Gastroesophageal sphincter (tissue), 4 donors: ENCODE results near the gene SLC25A33. TPM values are rescaled to one million over a fixed set of nuclear protein-coding genes. Genes with fewer than 3 reads are reported as not detected.

Experiments used
- ATAC-seq: fragments of 150-250 bp; one replicate; pipeline ENCODE4 v1.9.1; 2016; ENCODE audit warnings: mild to moderate bottlenecking, moderate library complexity
- H3K27ac ChIP-seq, 4 donors: fragments of 200-600 bp; sonication (generic) in 3 of 4; 1 replicate in 3 of 4; 2 replicates in 1 of 4; pipeline ENCODE4 v1.5.1; 2016 to 2019
- H3K27me3 ChIP-seq: fragments of 200-600 bp; sonication (generic); one replicate; pipeline ENCODE4 v1.5.1; 2019
- H3K36me3 ChIP-seq, 2 donors: fragments of 200-600 bp; sonication (generic); one replicate each; pipeline ENCODE4 v1.5.1; 2019; ENCODE audit warnings: control low read depth in 1 of 2
- H3K4me1 ChIP-seq, 3 donors: fragments of 200-600 bp; sonication (generic); 1 replicate in 2 of 3; 2 replicates in 1 of 3; pipeline ENCODE4 v1.5.1; 2016 to 2019; ENCODE audit warnings: control low read depth in 2 of 3
- H3K4me3 ChIP-seq, 2 donors: fragments of 200-600 bp; sonication (generic); one replicate each; pipeline ENCODE4 v1.5.1; 2019; ENCODE audit warnings: mild to moderate bottlenecking in 1 of 2, moderate library complexity in 1 of 2
- H3K9me3 ChIP-seq, 3 donors: fragments of 200-600 bp; sonication (generic); one replicate each; pipeline ENCODE4 v1.5.1; 2017 to 2019; ENCODE audit warnings: control low read depth in 2 of 3
- EP300 ChIP-seq: sonication (generic); formaldehyde crosslinking; IDR thresholded peaks from one replicate; pipeline ENCODE4 v1.6.1; 2017; ENCODE audit warnings: antibody characterized with exemption, mild to moderate bottlenecking
- POLR2A ChIP-seq, 2 donors: fragments of 450-650 bp; IDR thresholded peaks; one replicate each; pipeline ENCODE4 v1.6.1; 2017; ENCODE audit warnings: antibody characterized with exemption in 2 of 2, mild to moderate bottlenecking in 2 of 2, moderate library complexity in 1 of 2
- POLR2AphosphoS5 ChIP-seq: sonication (generic); formaldehyde crosslinking; IDR thresholded peaks from one replicate; pipeline ENCODE4 v1.6.1; 2017; ENCODE audit warnings: antibody characterized with exemption
- WGBS, 2 donors: methylation state at CpG; one replicate each; pipeline ENCODE4 v1.1.5; 2018; ENCODE audit warnings: low coverage in 1 of 2; 5-methylcytosine and 5-hydroxymethylcytosine counted together
- total RNA-seq, 4 donors: library from RNA; depleted of rRNA; stranded (reverse); fragments of >200 nt; gene quantifications; one replicate each; pipeline ENCODE4 v1.1.0, GENCODE V29; 2016
- TF ChIP-seq, protein P1 (sequence below), 4 experiments: fragments of 200-600 bp in 2 of 4; fragments of 450-650 bp in 2 of 4; sonication (generic) in 1 of 4; IDR thresholded peaks; one replicate each; pipeline ENCODE4 v1.5.1; 2017 to 2019; ENCODE audit warnings: antibody characterized with exemption in 4 of 4, mild to moderate bottlenecking in 2 of 4, moderate library complexity in 2 of 4

Gene SLC25A33
- total RNA-seq, 4 donors from 2014 or later = 7.0 to 11.5 (median 10.5) TPM

DNA sequence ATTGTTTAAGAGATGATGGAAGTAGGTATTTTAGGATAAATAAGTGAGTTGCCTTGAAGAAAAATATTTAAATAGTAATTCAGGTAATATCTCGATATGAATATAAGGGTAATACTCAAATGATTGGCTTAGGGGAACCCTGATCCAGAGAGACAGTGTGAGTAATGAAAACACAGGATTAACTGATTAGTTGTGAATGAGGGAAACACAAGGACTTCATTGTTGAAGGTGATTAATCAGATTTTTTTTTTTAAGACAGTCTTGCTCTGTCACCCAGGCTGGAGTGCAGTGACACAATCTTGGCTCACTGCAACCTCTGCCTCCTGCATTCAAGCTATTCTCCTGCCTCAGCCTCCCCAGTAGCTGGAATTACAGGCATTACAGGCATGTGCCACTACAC lies 12.7 kb downstream of the SLC25A33 start:
- no peak for TF ChIP-seq POLR2A (IDR thresholded peaks at IDR 0.05)
- TF ChIP-seq POLR2AphosphoS5 = no peak
- TF ChIP-seq, protein P1, sequence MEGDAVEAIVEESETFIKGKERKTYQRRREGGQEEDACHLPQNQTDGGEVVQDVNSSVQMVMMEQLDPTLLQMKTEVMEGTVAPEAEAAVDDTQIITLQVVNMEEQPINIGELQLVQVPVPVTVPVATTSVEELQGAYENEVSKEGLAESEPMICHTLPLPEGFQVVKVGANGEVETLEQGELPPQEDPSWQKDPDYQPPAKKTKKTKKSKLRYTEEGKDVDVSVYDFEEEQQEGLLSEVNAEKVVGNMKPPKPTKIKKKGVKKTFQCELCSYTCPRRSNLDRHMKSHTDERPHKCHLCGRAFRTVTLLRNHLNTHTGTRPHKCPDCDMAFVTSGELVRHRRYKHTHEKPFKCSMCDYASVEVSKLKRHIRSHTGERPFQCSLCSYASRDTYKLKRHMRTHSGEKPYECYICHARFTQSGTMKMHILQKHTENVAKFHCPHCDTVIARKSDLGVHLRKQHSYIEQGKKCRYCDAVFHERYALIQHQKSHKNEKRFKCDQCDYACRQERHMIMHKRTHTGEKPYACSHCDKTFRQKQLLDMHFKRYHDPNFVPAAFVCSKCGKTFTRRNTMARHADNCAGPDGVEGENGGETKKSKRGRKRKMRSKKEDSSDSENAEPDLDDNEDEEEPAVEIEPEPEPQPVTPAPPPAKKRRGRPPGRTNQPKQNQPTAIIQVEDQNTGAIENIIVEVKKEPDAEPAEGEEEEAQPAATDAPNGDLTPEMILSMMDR (IDR thresholded peaks at IDR 0.05) = no peak
- TF ChIP-seq EP300 = no peak
- H3K27me3 ChIP-seq = no peaks in the 10 kb centered on the region
- H3K4me3 ChIP-seq = no peak overlapping the region
- H3K27ac ChIP-seq = no peak overlapping the region
- H3K36me3 ChIP-seq = peaks cover 0 to 26% of the 10 kb centered on the region in 2 donors
- ATAC-seq = no peak
- WGBS, 2 donors = 41 to 80% methylated on average over 1 of the region's 1 CpG
- H3K4me1 ChIP-seq = peaks cover 0 to 47% (median 0%) of the 10 kb centered on the region in 3 donors
- H3K9me3 ChIP-seq = no peaks in the 10 kb centered on the region

DNA sequence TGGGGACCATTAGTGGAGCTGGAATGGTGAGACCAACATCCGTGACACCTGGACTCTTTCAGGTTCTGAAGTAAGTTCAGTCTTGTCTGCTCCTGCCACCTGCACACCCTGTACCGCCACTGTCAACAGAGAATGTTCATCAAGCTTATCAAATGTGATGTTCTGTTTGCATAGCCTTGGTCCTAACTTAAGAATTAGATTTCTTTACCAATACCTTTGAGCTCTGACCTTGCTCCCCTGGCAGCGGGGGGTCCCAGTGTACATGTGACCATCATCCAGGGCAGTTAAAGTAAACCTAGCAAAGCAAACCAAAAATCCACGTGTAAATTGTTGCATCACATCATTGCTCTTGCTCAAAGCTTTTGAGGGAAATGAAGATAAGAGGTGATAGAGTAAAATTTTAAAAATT lies 14.5 kb downstream of the SLC25A33 start:
- no peak for ATAC-seq
- Histone ChIP-seq H3K36me3 (peaks cover 0 to 27% of the 10 kb centered on the region in 2 donors), H3K4me1 (peaks cover 0 to 48% (median 4%) of the 10 kb centered on the region in 3 donors), H3K4me3 (no peak overlapping the region), H3K27ac (no peak overlapping the region), H3K9me3 (no peaks in the 10 kb centered on the region), H3K27me3 (no peaks in the 10 kb centered on the region)
- TF ChIP-seq EP300 (no peak), POLR2A (IDR thresholded peaks at IDR 0.05) (no peak), POLR2AphosphoS5 (no peak)
- TF ChIP-seq, protein P1 (IDR thresholded peaks at IDR 0.05) = no peak
- WGBS, 2 donors = 83 to 91% methylated on average over 2 to 4 of the region's 4 CpGs

DNA sequence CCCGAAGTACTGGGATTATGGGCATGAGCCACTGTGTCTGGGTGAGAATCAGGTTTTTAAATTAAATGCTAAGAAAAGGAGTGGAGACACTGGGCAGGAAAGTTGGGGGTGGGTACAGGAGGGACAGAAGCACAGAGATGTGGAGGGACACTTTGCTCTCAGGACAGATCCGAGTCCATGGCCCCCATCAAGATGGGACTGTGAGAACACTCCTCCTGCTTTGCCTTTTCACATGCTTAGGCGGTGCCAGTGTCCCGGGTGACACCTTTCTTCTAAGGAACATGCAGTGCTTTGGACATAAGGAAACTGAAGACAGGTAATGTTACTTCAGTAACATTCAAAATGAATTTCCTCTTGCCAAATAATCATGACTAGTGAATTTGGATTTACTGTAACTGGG lies 16.7 kb downstream of the SLC25A33 start:
- TF ChIP-seq, protein P1 (IDR thresholded peaks at IDR 0.05) = no peak
- TF ChIP-seq EP300 (no peak), POLR2AphosphoS5 (peak; percentile 9)
- peaks cover 3 to 67% (median 11%) of the 10 kb centered on the region in 3 donors for H3K4me1 ChIP-seq
- peak overlapping the region; percentile 55 to 85 (median 80) for H3K27ac ChIP-seq
- no peak overlapping the region for H3K4me3 ChIP-seq
- no peaks in the 10 kb centered on the region for H3K27me3 ChIP-seq
- peaks cover 0 to 27% of the 10 kb centered on the region in 2 donors for H3K36me3 ChIP-seq
- H3K9me3 ChIP-seq = no peaks in the 10 kb centered on the region
- ATAC-seq = peak; percentile 30
- 82 to 90% methylated on average over 3 of the region's 4 CpGs for WGBS, 2 donors

DNA sequence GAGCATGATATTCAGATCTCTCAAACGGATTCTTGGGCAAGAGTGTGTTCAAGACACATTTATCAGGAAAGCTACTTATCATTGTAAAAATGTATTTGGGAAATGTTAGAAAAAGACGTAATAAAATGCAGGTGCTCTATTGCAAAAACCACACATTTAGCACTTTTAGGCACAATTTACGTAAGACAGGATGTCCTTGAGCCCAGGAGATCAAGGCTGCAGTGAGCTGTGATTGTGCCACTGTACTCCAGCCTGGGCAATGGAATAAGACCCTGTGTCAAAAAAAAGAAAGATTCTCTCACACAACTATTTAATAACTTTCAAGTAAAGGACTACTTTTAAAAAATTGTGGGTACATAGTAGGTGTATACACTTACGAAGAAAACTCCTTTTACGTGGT lies 18.4 kb downstream of the SLC25A33 start:
- Histone ChIP-seq H3K4me1 (peaks cover 3 to 77% (median 21%) of the 10 kb centered on the region in 3 donors), H3K27me3 (no peaks in the 10 kb centered on the region), H3K27ac (peak overlapping the region in 3 of 4 donors; percentile 66 to 80 (median 78)), H3K36me3 (peaks cover 0 to 27% of the 10 kb centered on the region in 2 donors), H3K9me3 (no peaks in the 10 kb centered on the region), H3K4me3 (no peak overlapping the region)
- ATAC-seq = no peak
- WGBS, 2 donors = 85 to 87% methylated on average over 4 to 5 of the region's 5 CpGs
- TF ChIP-seq, protein P1 (IDR thresholded peaks at IDR 0.05) = no peak
- TF ChIP-seq POLR2A (IDR thresholded peaks at IDR 0.05) (no peak), POLR2AphosphoS5 (no peak), EP300 (no peak)

DNA sequence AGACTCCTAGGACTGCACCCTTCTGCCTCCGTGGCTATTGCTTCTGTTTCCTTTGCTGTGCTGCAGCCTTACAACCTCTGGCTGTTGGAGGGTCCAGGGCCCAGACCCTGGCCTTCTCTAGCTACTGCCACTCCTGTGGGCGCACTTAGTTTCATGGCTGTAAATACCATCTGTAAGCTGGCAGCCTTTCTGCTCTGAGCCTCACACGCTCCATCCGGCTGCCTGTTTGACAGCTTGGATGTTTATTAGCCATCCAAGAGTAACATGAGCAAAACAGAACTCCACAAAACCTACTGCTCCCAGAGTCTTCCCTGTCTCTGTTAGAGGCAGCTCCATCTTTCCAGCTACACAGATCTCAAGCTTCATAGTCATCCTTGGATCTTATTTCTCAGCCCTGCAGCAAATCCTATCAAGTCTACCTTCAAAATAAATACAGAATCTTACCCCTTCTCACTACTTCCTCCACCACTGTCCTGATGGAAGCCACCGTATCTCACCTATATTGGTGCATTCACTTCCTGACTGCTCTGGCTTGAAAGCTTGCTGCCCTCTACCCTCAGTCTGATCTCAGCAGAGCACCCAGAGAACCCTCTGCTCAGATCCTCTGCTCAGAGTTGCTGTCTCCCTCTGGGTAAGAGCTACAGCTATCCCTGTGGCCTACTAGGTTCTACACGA lies 19.1 kb downstream of the SLC25A33 start:
- H3K27ac ChIP-seq = peak overlapping the region; percentile 8 to 80 (median 72)
- H3K4me3 ChIP-seq = no peak overlapping the region
- TF ChIP-seq, protein P1 (IDR thresholded peaks at IDR 0.05) = no peak
- no peak for TF ChIP-seq POLR2AphosphoS5
- no peak for TF ChIP-seq EP300
- peaks cover 3 to 82% (median 21%) of the 10 kb centered on the region in 3 donors for H3K4me1 ChIP-seq
- ATAC-seq = no peak
- H3K9me3 ChIP-seq = no peaks in the 10 kb centered on the region
- WGBS, 2 donors = 69 to 73% methylated on average over 2 to 6 of the region's 6 CpGs
- no peaks in the 10 kb centered on the region for H3K27me3 ChIP-seq
- H3K36me3 ChIP-seq = peaks cover 0 to 27% of the 10 kb centered on the region in 2 donors
